Left lung (tissue), 10 donors: Measurements from ENCODE around the gene ARFRP1. TPM values are rescaled to one million over a fixed set of nuclear protein-coding genes. Genes with fewer than 3 reads are reported as not detected.

Experiments used
- ATAC-seq: fragments of 200-7000 bp; cut with Tn5 transposase; one replicate; pipeline ENCODE4 v1.9.1; 2020; ENCODE audit warnings: moderate library complexity
- DNase-seq, 4 donors: peaks; one replicate each; pipeline ENCODE4 v3.0.0-alpha.2; 2013 to 2020
- H3K27ac ChIP-seq, 2 donors: fragments of 200-600 bp; sonication (generic) in 1 of 2; one replicate each; pipeline versions ENCODE4 v1.5.0 to v1.8.0; 2020 to 2021
- H3K27me3 ChIP-seq, 2 donors: fragments of 200-600 bp; sonication (generic) in 1 of 2; one replicate each; pipeline versions ENCODE4 v1.5.0 to v1.8.0; 2020 to 2021
- H3K36me3 ChIP-seq, 2 donors: fragments of 200-600 bp; sonication (generic) in 1 of 2; one replicate each; pipeline versions ENCODE4 v1.5.0 to v1.8.0; 2020 to 2021
- H3K4me1 ChIP-seq, 2 donors: fragments of 200-600 bp; one replicate each; pipeline ENCODE4 v1.8.0; 2021
- H3K4me3 ChIP-seq, 2 donors: fragments of 200-600 bp; sonication (generic) in 1 of 2; one replicate each; pipeline versions ENCODE4 v1.5.0 to v1.8.0; 2020 to 2021; ENCODE audit warnings: mild to moderate bottlenecking in 1 of 2
- H3K9me3 ChIP-seq, 2 donors: fragments of 200-600 bp; sonication (generic) in 1 of 2; one replicate each; pipeline versions ENCODE4 v1.5.0 to v1.8.0; 2020 to 2021
- CTCF ChIP-seq, 2 donors: fragments of 200-600 bp; sonication (generic) in 1 of 2; IDR thresholded peaks; one replicate each; pipeline versions ENCODE4 v1.5.0 to v1.8.0; 2021; ENCODE audit warnings: antibody characterized with exemption in 2 of 2
- intact Hi-C, 2 donors: fragments of 100-400 bp; cut with DNase I; formaldehyde crosslinking; loops; one replicate each; pipeline versions ENCODE4 v1.11.2 to v1.14.2; 2022
- polyA plus RNA-seq, 6 donors: library from polyadenylated mRNA; unstranded; fragments of 120-200 nt; gene quantifications; one replicate each; pipeline ENCODE4 v1.2.1, GENCODE V29; 2013; ENCODE audit not compliant: insufficient read length in 6 of 6
- total RNA-seq, 2 donors: library from RNA; stranded (reverse); fragmentation: NEBNext Ultra II Directional; extraction: Animal tissue kit (Norgen Biotek cat#: 25700); gene quantifications; one replicate each; pipeline ENCODE4 v1.2.1, GENCODE V29; 2021
- donor health status: DM: no; HTN: yes; CAD: no.
- donor health status: DM: no; HTN: no; CAD: no.

The ARFRP1 gene
- total and polyA plus RNA-seq, 8 donors, result 29.1 to 46.9 (median 32.8) TPM

DNA sequence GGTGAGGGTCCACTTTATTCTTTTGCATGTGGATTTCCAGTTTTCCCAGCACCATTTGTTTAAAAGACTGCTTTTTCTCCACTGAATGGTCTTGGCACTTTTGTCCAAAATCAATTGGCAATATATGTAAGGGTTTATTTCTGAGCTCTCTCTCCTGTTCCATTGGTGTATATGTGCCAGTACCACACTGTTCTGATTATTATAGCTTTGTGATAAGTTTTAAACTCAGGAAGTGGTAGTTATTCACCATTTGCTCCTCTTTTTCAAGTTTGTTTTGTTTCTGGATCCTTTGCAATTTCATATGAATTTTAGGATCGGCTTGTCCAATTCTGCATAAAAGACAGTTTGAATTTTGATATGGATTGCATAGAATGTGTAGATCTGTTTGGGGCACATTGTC is 4.4 kb upstream of the ARFRP1 start:
- no peak for DNase-seq
- intact Hi-C loops, result no loop called here
- Histone ChIP-seq H3K27me3 (no peaks in the 10 kb centered on the region), H3K27ac (no peak overlapping the region), H3K36me3 (peaks cover 0 to 77% of the 10 kb centered on the region in 2 donors), H3K4me1 (peaks cover 7 to 38% of the 10 kb centered on the region in 2 donors), H3K4me3 (no peak overlapping the region), H3K9me3 (peaks cover 0 to 9% of the 10 kb centered on the region in 2 donors)
- no peak for TF ChIP-seq CTCF (IDR thresholded peaks at IDR 0.05)
- ATAC-seq, result no peak

DNA sequence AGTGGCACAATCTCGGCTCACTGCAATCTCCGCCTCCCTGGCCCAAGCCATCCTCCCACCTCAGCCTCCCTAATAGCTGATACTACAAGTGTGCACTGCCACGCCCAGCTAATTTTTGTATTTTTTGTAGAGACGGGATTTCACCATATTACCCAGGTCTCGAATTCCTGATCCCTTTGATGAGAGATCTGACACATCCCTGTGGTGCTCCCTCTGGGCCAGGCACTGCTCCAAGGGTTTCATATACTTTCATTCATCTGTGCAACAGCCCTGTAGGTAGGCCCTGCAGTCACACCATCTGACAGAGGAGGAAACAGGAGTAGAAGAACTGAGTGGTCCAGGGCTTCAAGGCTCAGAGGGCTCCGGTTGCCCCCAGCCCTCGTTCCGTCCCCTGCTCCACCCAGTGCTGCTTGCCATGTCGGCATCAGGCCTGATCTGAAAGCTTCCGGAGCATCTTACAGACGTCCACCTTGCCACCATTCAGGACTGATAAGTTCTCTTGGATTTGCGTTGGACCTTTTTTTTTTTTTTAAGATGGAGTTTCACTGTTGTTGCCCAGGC is 3.4 kb upstream of the ARFRP1 start:
- H3K4me1 ChIP-seq, result peaks cover 14 to 48% of the 10 kb centered on the region in 2 donors
- no peak for TF ChIP-seq CTCF (IDR thresholded peaks at IDR 0.05)
- no peak overlapping the region for H3K4me3 ChIP-seq
- DNase-seq (peak in 1 of 4 donors; percentile 42), ATAC-seq (no peak)
- intact Hi-C loops, result no loop called here
- no peak overlapping the region for H3K27ac ChIP-seq
- peaks cover 0 to 73% of the 10 kb centered on the region in 2 donors for H3K36me3 ChIP-seq
- peaks cover 0 to 9% of the 10 kb centered on the region in 2 donors for H3K9me3 ChIP-seq
- no peaks in the 10 kb centered on the region for H3K27me3 ChIP-seq

DNA sequence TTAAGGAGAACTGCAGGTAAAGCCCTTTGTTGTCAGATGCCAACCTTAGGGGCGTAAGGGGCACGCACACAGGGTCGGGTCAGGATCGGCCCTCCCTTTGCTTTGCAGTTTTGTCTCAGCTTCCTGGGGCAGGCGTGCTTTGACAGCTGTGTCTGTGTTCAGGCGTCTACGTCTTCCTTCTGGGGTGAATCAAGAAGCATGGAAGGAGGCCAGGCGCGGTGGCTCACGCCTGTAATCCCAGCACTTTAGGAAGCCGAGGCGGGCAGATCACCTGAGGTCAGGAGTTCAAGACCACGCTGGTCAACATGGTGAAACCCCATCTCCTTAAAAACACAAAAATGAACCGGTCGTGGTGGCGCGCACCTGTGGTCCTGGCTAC is 1.4 kb upstream of the ARFRP1 start:
- Histone ChIP-seq H3K4me3 (peak overlapping the region in 1 of 2 donors; percentile 100), H3K27me3 (no peaks in the 10 kb centered on the region), H3K4me1 (peaks cover 14 to 56% of the 10 kb centered on the region in 2 donors), H3K36me3 (peaks cover 0 to 75% of the 10 kb centered on the region in 2 donors), H3K27ac (no peak overlapping the region), H3K9me3 (no peaks in the 10 kb centered on the region)
- intact Hi-C loops, result no loop called here
- ATAC-seq (no peak), DNase-seq (peak in 1 of 4 donors; percentile 52)
- no peak for TF ChIP-seq CTCF (IDR thresholded peaks at IDR 0.05)

GRCh38 chr20:63708301-63709148 is 749 bp upstream of the ARFRP1 start:
- DNase-seq (peak in 2 of 4 donors; percentile 33 to 77), ATAC-seq (no peak)
- TF ChIP-seq CTCF (IDR thresholded peaks at IDR 0.05), result no peak
- Histone ChIP-seq H3K36me3 (peaks cover 0 to 75% of the 10 kb centered on the region in 2 donors), H3K4me1 (peaks cover 14 to 56% of the 10 kb centered on the region in 2 donors), H3K27me3 (no peaks in the 10 kb centered on the region), H3K27ac (peak overlapping the region; percentile 80 to 90), H3K9me3 (no peaks in the 10 kb centered on the region), H3K4me3 (peak overlapping the region; percentile 79 to 100)
- intact Hi-C loops, result no loop called here

DNA sequence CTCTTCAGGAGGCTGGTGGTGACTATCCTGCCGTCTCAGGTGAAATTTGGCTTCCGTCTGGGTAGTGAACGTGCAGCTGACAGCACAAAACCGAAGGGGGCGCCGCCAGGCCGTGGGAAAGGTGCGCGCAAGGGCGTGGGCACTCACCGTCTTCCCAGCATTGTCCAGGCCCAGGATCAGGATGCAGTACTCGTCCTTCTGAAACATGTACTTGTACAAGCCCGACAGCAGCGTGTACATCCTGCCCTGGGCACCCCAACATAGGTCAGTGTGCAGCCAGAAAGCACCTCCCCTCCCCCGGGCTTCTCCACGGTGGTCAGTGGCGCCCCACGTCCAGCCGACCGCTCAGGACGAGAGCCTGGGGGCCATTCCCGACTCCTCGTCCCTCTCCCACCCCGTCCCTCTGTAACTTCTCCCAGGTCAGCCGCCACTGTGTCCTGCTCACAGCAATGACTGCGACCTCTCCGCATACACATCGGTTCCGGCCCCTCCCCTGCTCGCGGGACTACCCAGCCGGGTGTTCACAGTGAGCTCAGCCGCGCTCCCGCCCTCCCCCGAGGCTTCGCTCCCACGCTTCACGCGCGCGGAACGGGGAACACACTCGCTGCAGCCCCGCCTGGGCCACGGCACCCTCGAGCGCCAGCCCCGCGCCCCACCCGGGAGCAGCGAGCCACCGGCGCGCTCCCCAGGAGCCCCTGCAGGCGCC is 771 bp downstream of the ARFRP1 start:
- ATAC-seq, result peak; percentile 44
- peak in 2 of 4 donors; percentile 34 to 85 for DNase-seq
- H3K27ac ChIP-seq, result peak overlapping the region; percentile 80 to 90
- H3K9me3 ChIP-seq, result no peaks in the 10 kb centered on the region
- peaks cover 0 to 64% of the 10 kb centered on the region in 2 donors for H3K36me3 ChIP-seq
- H3K27me3 ChIP-seq, result no peaks in the 10 kb centered on the region
- H3K4me1 ChIP-seq, result peaks cover 14 to 54% of the 10 kb centered on the region in 2 donors
- H3K4me3 ChIP-seq, result peak overlapping the region; percentile 79 to 100
- intact Hi-C loops, result no loop called here
- no peak for TF ChIP-seq CTCF (IDR thresholded peaks at IDR 0.05)
